Endothelial cell of umbilical vein (primary cell): Measurements from ENCODE around the gene CD53.

Experiments used
- CTCF ChIP-seq, 2 donors: IDR thresholded peaks; 1 replicate in 1 of 2; 2 replicates in 1 of 2; pipeline ENCODE4 v1.5.1; 2011; ENCODE audit warnings: low read length in 2 of 2, mild to moderate bottlenecking in 2 of 2, moderate library complexity in 2 of 2, control low read depth in 1 of 2, inconsistent platforms in 1 of 2, low read depth in 1 of 2; ENCODE audit not compliant: insufficient read depth in 1 of 2; ENCODE audit errors: extremely low read depth in 1 of 2
- EZH2 ChIP-seq: IDR thresholded peaks from 2 replicates; pipeline ENCODE4 v1.6.1; 2012; ENCODE audit warnings: borderline replicate concordance, low read depth, mild to moderate bottlenecking, moderate library complexity, low read length, inconsistent platforms; ENCODE audit not compliant: severe bottlenecking
- MYC ChIP-seq: IDR thresholded peaks from one replicate; pipeline ENCODE4 v1.6.1; 2011; ENCODE audit warnings: mild to moderate bottlenecking, low read depth, low read length
- POLR2A ChIP-seq: IDR thresholded peaks from 2 replicates; pipeline ENCODE4 v1.6.1; 2012; ENCODE audit warnings: low read depth, mild to moderate bottlenecking, control low read depth, low read length
- POLR2AphosphoS5 ChIP-seq: IDR thresholded peaks from 2 replicates; pipeline ENCODE4 v1.6.1; 2012; ENCODE audit warnings: low read depth, mild to moderate bottlenecking, control low read depth, low read length, moderate library complexity; ENCODE audit not compliant: insufficient read depth
- TF ChIP-seq, protein P1 (sequence below): IDR thresholded peaks from 2 replicates; pipeline ENCODE4 v1.6.1; 2011; ENCODE audit not compliant: insufficient read depth, insufficient read length

DNA sequence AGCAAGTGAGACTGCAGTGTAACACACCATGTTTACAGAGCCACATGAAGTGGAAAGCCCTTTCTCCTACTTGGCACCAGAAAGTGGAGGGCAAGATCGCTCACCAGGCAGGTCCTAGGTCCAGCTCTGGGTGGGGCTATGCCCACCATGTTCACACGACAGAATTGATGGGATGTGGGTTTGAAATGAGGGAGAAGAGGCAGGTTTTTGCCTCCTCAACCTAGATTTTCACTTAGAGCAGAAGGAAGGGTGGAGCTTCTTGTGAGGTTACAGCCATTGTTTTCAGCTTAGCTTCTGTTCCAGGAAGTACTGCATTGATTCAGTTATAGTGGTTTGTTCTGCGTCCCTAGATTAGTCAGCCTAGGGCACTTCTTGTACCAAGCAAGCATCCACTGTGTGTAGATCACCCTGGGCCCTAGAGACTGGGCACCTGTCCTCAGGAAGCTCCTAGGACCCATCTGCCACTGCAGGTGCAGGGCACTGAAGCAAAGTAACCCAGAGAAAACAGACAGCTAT is 2.3 kb downstream of the CD53 start:
- TF ChIP-seq CTCF (IDR thresholded peaks at IDR 0.05; ENCODE audit: extremely low read depth in 1 of 2, insufficient read depth in 1 of 2, low read depth in 1 of 2, low read length in 2 of 2), result no peak
- no peak for TF ChIP-seq POLR2AphosphoS5
- no peak for TF ChIP-seq POLR2A
- no peak for TF ChIP-seq MYC
- TF ChIP-seq, protein P1, sequence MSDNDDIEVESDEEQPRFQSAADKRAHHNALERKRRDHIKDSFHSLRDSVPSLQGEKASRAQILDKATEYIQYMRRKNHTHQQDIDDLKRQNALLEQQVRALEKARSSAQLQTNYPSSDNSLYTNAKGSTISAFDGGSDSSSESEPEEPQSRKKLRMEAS, result no peak
- no peak for TF ChIP-seq EZH2
